GM12892 (cell line): ENCODE measurements around the gene AGO1.

Experiments used
- POLR2A ChIP-seq: IDR thresholded peaks from 2 replicates; pipeline ENCODE4 v1.6.1; 2011; ENCODE audit warnings: low read depth, low read length, control low read depth
- POLR2AphosphoS5 ChIP-seq: IDR thresholded peaks from 2 replicates; pipeline ENCODE4 v1.6.1; 2011; ENCODE audit warnings: low read depth, low read length, control low read depth

DNA sequence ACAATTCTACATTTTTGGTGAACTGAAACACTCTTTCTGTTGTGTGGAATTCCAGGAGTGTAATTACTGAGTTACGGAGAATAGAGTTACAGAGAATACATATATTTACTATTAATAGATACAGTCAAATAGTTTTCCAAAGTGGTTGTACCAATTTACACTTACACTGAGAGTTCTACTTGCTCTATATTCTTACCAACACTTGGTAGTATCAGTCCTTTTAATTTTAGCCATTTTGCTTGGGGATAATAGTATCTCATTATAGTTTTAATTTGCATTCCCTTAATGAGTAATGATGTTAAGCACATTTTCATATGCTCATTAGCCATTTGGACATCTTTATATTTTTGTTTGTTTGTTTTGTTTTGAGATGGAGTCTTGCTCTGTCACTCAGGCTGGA, 46.3 kb upstream of the AGO1 start:
- TF ChIP-seq POLR2AphosphoS5 (no peak), POLR2A (no peak)
